ENCODE data around the gene TEAD1.

TEAD1 gene

GRCh38 chr11:12914400-12914912, 240.2 kb downstream of the TEAD1 start:
- DNase-seq = no peak

GRCh38 chr11:12915093-12915492, 240.9 kb downstream of the TEAD1 start:
- no peak for DNase-seq

- DNase-seq = no peak
Observed at GRCh38 chr11:12917822-12918221, 243.6 kb downstream of the TEAD1 start.

- no peak for DNase-seq
Observed at GRCh38 chr11:12918667-12919066, 244.4 kb downstream of the TEAD1 start.

- DNase-seq = no peak
Observed at GRCh38 chr11:12922418-12922817, 248.2 kb downstream of the TEAD1 start.

GRCh38 chr11:12922980-12923507, 248.8 kb downstream of the TEAD1 start:
- no peak for DNase-seq

GRCh38 chr11:12924650-12925049, 250.4 kb downstream of the TEAD1 start:
- no peak for DNase-seq

- no peak for DNase-seq
Observed at GRCh38 chr11:12925520-12925919, 251.3 kb downstream of the TEAD1 start.

- no peak for DNase-seq
Observed at GRCh38 chr11:12927221-12927620, 253.0 kb downstream of the TEAD1 start.

- no peak for DNase-seq
Observed at GRCh38 chr11:12927886-12928285, 253.7 kb downstream of the TEAD1 start.

- DNase-seq = no peak
Observed at GRCh38 chr11:12930850-12931249, 256.6 kb downstream of the TEAD1 start.

- no peak for DNase-seq
Observed at GRCh38 chr11:12932485-12932884, 258.3 kb downstream of the TEAD1 start.

- no peak for DNase-seq
Observed at GRCh38 chr11:12936200-12936599, 262.0 kb downstream of the TEAD1 start.

GRCh38 chr11:12938590-12939247, 264.5 kb downstream of the TEAD1 start:
- DNase-seq = no peak

- DNase-seq = no peak
Observed at GRCh38 chr11:12941671-12942070, 267.4 kb downstream of the TEAD1 start.

GRCh38 chr11:12942157-12942556, 267.9 kb downstream of the TEAD1 start:
- DNase-seq = no peak

- no peak for DNase-seq
Observed at GRCh38 chr11:12943311-12943710, 269.1 kb downstream of the TEAD1 start.

GRCh38 chr11:12944889-12945288, 270.7 kb downstream of the TEAD1 start:
- DNase-seq = no peak

- DNase-seq = no peak
Observed at GRCh38 chr11:12949453-12949852, 275.2 kb downstream of the TEAD1 start.

GRCh38 chr11:12950670-12951069, 276.4 kb downstream of the TEAD1 start:
- DNase-seq = no peak

- DNase-seq = no peak
Observed at GRCh38 chr11:12951376-12951775, 277.2 kb downstream of the TEAD1 start.

- DNase-seq = no peak
Observed at GRCh38 chr11:12952094-12952493, 277.9 kb downstream of the TEAD1 start.

GRCh38 chr11:12958986-12959385, 284.8 kb downstream of the TEAD1 start:
- DNase-seq = no peak

GRCh38 chr11:12961615-12962014, 287.4 kb downstream of the TEAD1 start:
- no peak for DNase-seq

- DNase-seq = no peak
Observed at GRCh38 chr11:12962306-12962705, 288.1 kb downstream of the TEAD1 start.

Data from NCI-H774 (cell line).